HL-60 (cell line): Measurements from ENCODE around the gene NFATC4.
"Not testable (repeated sequence)": the region's sequence is repeated elsewhere in the genome, so short reads cannot be mapped to it uniquely, and the experiment has no call there.

Experiments used
- DNase-seq, 2 experiments: peaks; one replicate each; pipeline ENCODE4 v3.0.0-alpha.2; 2010 to 2020; ENCODE audit warnings: low read depth in 1 of 2, low spot score in 1 of 2
- H3K27ac ChIP-seq: fragments of 250-450 bp; sonication (Bioruptor Pico); replicated peaks from 2 replicates; pipeline ENCODE4 v1.5.1; 2020; ENCODE audit warnings: mild to moderate bottlenecking, moderate library complexity
- H3K27me3 ChIP-seq: fragments of 250-450 bp; sonication (Bioruptor Pico); 2 replicates; pipeline ENCODE4 v1.5.1; 2021; ENCODE audit warnings: mild to moderate bottlenecking, moderate library complexity; ENCODE audit not compliant: insufficient read depth, poor library complexity, severe bottlenecking
- H3K4me3 ChIP-seq: replicated peaks from 2 replicates; pipeline ENCODE4 v1.5.1; 2011; ENCODE audit warnings: mild to moderate bottlenecking, control low read depth, low read length; ENCODE audit not compliant: insufficient read depth
- CTCF ChIP-seq: IDR thresholded peaks from one replicate; pipeline ENCODE4 v1.5.1; 2011; ENCODE audit warnings: low read length, control low read depth, inconsistent platforms; ENCODE audit not compliant: insufficient read depth
- GABPA ChIP-seq: IDR thresholded peaks from 2 replicates; pipeline ENCODE4 v1.6.1; 2012; ENCODE audit warnings: low read depth
- POLR2AphosphoS5 ChIP-seq: IDR thresholded peaks from 2 replicates; pipeline ENCODE4 v1.6.1; 2012; ENCODE audit warnings: low read depth
- REST ChIP-seq: IDR thresholded peaks from 2 replicates; pipeline ENCODE4 v1.6.1; 2012; ENCODE audit warnings: low read depth; ENCODE audit not compliant: insufficient replicate concordance
- SPI1 ChIP-seq: IDR thresholded peaks from 2 replicates; pipeline ENCODE4 v1.6.1; 2012; ENCODE audit warnings: low read depth, mild to moderate bottlenecking, borderline replicate concordance

The NFATC4 gene

GRCh38 chr14:24384169-24384568, 16.2 kb downstream of the NFATC4 start:
- H3K4me3 ChIP-seq: no peak overlapping the region
- TF ChIP-seq SPI1 (no peak), GABPA (no peak), REST (no peak), CTCF (no peak), POLR2AphosphoS5 (no peak)
- H3K27me3 ChIP-seq: no peaks in the 10 kb centered on the region
- no peak for DNase-seq
- no peak overlapping the region for H3K27ac ChIP-seq

DNA sequence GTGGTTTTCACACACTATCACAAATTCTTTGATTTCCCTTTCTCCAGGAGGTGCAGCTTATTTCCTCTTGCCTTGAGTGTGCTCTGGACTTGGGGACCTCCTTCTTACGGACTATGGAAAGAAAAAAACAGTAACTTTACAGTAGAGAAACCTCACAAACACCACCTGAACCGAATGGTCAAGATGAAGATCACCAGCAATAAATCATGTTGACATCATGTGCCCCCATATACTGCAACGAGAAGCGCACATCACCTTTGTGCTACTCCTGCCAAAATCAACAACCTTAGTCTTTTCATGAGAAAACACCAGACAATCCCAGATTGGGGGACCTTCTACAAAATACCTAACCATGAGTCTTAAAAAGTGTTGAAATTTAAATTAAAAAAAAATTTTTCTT, 17.5 kb downstream of the NFATC4 start:
- no peak for DNase-seq
- no peaks in the 10 kb centered on the region for H3K27me3 ChIP-seq
- H3K4me3 ChIP-seq: no peak overlapping the region
- TF ChIP-seq POLR2AphosphoS5 (no peak), SPI1 (no peak), GABPA (no peak), REST (no peak), CTCF (no peak)
- no peak overlapping the region for H3K27ac ChIP-seq

DNA sequence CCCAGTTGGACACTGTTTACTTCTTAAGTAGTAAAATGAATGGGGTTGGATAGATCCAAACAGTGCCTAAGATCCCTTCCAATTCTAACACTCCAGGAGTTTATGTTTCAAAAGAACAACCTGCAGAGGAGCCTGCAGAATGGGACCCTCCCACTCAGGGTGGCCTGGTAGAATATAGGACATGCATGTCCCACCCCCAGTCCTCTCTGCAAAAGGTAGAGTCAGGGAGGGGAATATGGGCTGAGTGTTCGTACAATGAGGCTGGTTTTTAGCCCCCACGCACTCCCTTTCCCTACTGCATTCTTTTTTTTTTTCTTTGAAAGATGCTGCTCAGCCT, 19.0 kb downstream of the NFATC4 start:
- H3K27me3 ChIP-seq: no peaks in the 10 kb centered on the region

DNA sequence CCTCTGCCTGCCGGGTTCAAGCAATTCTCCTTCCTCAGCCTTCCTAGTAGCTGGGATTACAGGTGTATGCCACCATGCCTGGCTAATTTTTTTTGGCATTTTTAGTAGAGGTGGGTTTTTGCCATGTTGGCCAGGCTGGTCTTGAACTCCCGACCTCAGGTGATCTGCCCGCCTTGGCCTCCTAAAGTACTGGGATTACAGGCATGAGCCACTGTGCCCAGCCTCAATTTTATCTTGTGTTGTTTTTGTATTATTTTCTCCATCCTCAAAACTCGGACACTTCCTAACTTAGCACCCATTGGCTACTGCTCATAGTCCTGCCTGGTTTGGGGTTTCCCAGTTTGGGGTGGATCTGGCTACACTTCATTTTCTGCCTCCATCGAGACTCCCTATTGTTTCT, 19.6 kb downstream of the NFATC4 start:
- H3K27me3 ChIP-seq, DNase-seq, H3K27ac ChIP-seq: not testable (repeated sequence)

More for the DNA sequence above, 19.0 kb downstream of the NFATC4 start:
- DNase-seq: no peak
- TF ChIP-seq REST (no peak), GABPA (no peak), SPI1 (no peak), POLR2AphosphoS5 (no peak), CTCF (no peak)
- H3K27ac ChIP-seq: no peak overlapping the region
- no peak overlapping the region for H3K4me3 ChIP-seq

More for the DNA sequence above, 19.6 kb downstream of the NFATC4 start:
- H3K4me3 ChIP-seq: not testable (repeated sequence)
